HepG2 (cell line): Measurements from ENCODE around the gene FAM120B. TPM values are rescaled to one million over a fixed set of nuclear protein-coding genes. Genes with fewer than 3 reads are reported as not detected.

Experiments used
- ATAC-seq: fragments of 200-7000 bp; cut with Tn5 transposase; 3 replicates; pipeline ENCODE4 v1.9.1; 2020; ENCODE audit warnings: mild to moderate bottlenecking, moderate library complexity
- BruUV-seq: library from RNA; stranded (reverse); fragments of 400-500 nt; replicated peaks from 2 replicates; lab custom pipeline; 2021; lab: Mats Ljungman, UMichigan
- CTCF ChIA-PET: fragments of 300-600 bp; formaldehyde crosslinking; extraction: SDS; loops from one replicate; lab custom pipeline; 2021; ENCODE audit warnings: low total read pairs, inconsistent platforms, low intra/inter-chr PET ratio; lab: Yijun Ruan, JAX
- POLR2A ChIA-PET: fragments of 350-600 bp; sonication (Branson Sonifier 250); formaldehyde crosslinking; loops from one replicate; lab custom pipeline; 2020; ENCODE audit warnings: antibody characterized with exemption, inconsistent platforms; lab: Yijun Ruan, JAX
- DNase-seq: peaks from one replicate; pipeline ENCODE4 v3.0.0-alpha.2; 2015; ENCODE audit warnings: low spot score
- FAIRE-seq: peaks from 3 replicates; lab custom pipeline; 2011; peaks lifted over from hg19 to GRCh38; lab: Jason Lieb, UNC
- H2AFZ ChIP-seq: one replicate; pipeline ENCODE4 v1.6.1; 2011; ENCODE audit warnings: low read length, inconsistent platforms
- H3K27ac ChIP-seq: fragments of 300-600 bp; 3 replicates; pipeline ENCODE4 v1.8.0; 2011; ENCODE audit warnings: mixed run types, mild to moderate bottlenecking, mixed read lengths, low read length, inconsistent platforms; ENCODE audit not compliant: insufficient read depth; ENCODE audit errors: extremely low read length
- H3K27me3 ChIP-seq, 2 experiments: fragments of 200-600 bp in 1 of 2; 2 replicates in 1 of 2; 3 replicates in 1 of 2; pipeline versions ENCODE4 v1.6.0 to v1.8.0; 2011; ENCODE audit warnings: low read length in 2 of 2, mild to moderate bottlenecking in 2 of 2, moderate library complexity in 2 of 2, inconsistent platforms in 1 of 2; ENCODE audit not compliant: insufficient read depth in 2 of 2, control insufficient read depth in 1 of 2
- H3K36me3 ChIP-seq, 2 experiments: fragments of 200-600 bp in 1 of 2; replicated peaks in 1 of 2; 2 replicates in 1 of 2; 3 replicates in 1 of 2; pipeline versions ENCODE4 v1.5.1 to v1.8.0; 2011; ENCODE audit warnings: low read length in 2 of 2, inconsistent platforms in 1 of 2; ENCODE audit not compliant: insufficient read depth in 2 of 2, control insufficient read depth in 1 of 2
- H3K4me1 ChIP-seq: 2 replicates; pipeline ENCODE4 v1.5.1; 2012; ENCODE audit warnings: low read length, inconsistent platforms; ENCODE audit not compliant: insufficient read depth
- H3K4me2 ChIP-seq: 2 replicates; pipeline ENCODE4 v1.6.0; 2011; ENCODE audit warnings: low read depth, low read length, inconsistent platforms
- H3K4me3 ChIP-seq, 3 experiments: fragments of 200-600 bp in 1 of 3; sonication (generic), shearing (Covaris generic) in 1 of 3; replicated peaks in 1 of 3; 2 replicates each; pipeline ENCODE4 v1.5.1; 2011 to 2016; ENCODE audit warnings: low read length in 3 of 3, inconsistent platforms in 2 of 3, low read depth in 2 of 3, mild to moderate bottlenecking in 2 of 3, control low read depth in 1 of 3, mixed read lengths in 1 of 3; ENCODE audit not compliant: insufficient read depth in 1 of 3
- H3K79me2 ChIP-seq: one replicate; pipeline ENCODE4 v1.6.1; 2011; ENCODE audit warnings: low read length, inconsistent platforms; ENCODE audit not compliant: insufficient read depth
- H3K9ac ChIP-seq: 2 replicates; pipeline ENCODE4 v1.6.0; 2011; ENCODE audit warnings: mild to moderate bottlenecking, low read depth, low read length, inconsistent platforms; ENCODE audit not compliant: insufficient read depth
- H3K9me3 ChIP-seq: 2 replicates; pipeline ENCODE4 v1.5.1; 2012; ENCODE audit warnings: mild to moderate bottlenecking, low read length
- H4K20me1 ChIP-seq: 2 replicates; pipeline ENCODE4 v1.6.0; 2011; ENCODE audit warnings: inconsistent platforms, mild to moderate bottlenecking, low read length, moderate library complexity; ENCODE audit not compliant: insufficient read depth
- AHDC1 ChIP-seq: sonication (generic); formaldehyde crosslinking; IDR thresholded peaks from 2 replicates; pipeline ENCODE4 v1.5.1; 2020; ENCODE audit warnings: mild to moderate bottlenecking, missing genetic modification reagents, borderline replicate concordance
- MED1 ChIP-seq: sonication (generic); formaldehyde crosslinking; IDR thresholded peaks from 2 replicates; pipeline ENCODE4 v1.4.0; 2020; ENCODE audit warnings: missing genetic modification reagents
- TERF1 ChIP-seq: sonication (generic); formaldehyde crosslinking; IDR thresholded peaks from 2 replicates; pipeline ENCODE4 v1.8.0; 2022; ENCODE audit warnings: mild to moderate bottlenecking, missing genetic modification reagents, moderate library complexity
- WGBS: methylation state at CpG from one replicate; pipeline ENCODE4 v1.1.6; 2017; ENCODE audit warnings: low lambda C conversion rate; 5-methylcytosine and 5-hydroxymethylcytosine counted together
- in situ Hi-C: cut with HindIII; loops from 2 replicates; pipeline ENCODE4 v1.10.0; 2017; ENCODE audit warnings: low pct_unique_long_range_greater_than_20kb; ENCODE audit not compliant: extremely low pct_ligation_motif_present
- intact Hi-C: fragments of 100-400 bp; cut with micrococcal nuclease; formaldehyde crosslinking; loops from one replicate; pipeline ENCODE4 v1.10.0; 2022; ENCODE audit not compliant: unreplicated experiment
- polyA plus RNA-seq, 8 experiments: library from polyadenylated mRNA; depleted of rRNA in 3 of 8; stranded (reverse) in 7 of 8; unstranded in 1 of 8; fragments of >200 nt; fragmentation: Illumina TruSeq in 4 of 8; extraction: Trizol in 4 of 8; gene quantifications; 2 replicates each; pipeline versions ENCODE4 v1.2.1 to v1.2.3, GENCODE V29; 2011 to 2016; ENCODE audit warnings: low read depth in 4 of 8, missing spikeins in 1 of 8, mixed read lengths in 1 of 8; ENCODE audit not compliant: insufficient read depth in 1 of 8
- total RNA-seq, 5 experiments: library from RNA; depleted of rRNA; stranded (reverse); fragments of >200 nt; fragmentation: Illumina TruSeq; extraction: Trizol; gene quantifications; 2 replicates each; pipeline ENCODE4 v1.2.3, GENCODE V29; 2016; ENCODE audit warnings: low read depth in 1 of 5

FAM120B gene
- total and polyA plus RNA-seq, 2 of the 13 experiments (the other 11 are each of a cell fraction or from before 2014, with no cell fraction given), result 9.2 to 10.7 TPM

GRCh38 chr6:170314983-170315382 lies 8.4 kb downstream of the FAM120B start:
- no peak for TF ChIP-seq TERF1 (CRISPR knock-in tag)
- no peak for TF ChIP-seq MED1 (CRISPR knock-in tag)
- no peak for TF ChIP-seq AHDC1 (CRISPR knock-in tag)
- TF ChIP-seq, all 625 proteins: peak for 0
- Histone ChIP-seq H4K20me1 (no peaks in the 10 kb centered on the region), H3K27ac (no peak overlapping the region), H2AFZ (no peak overlapping the region), H3K4me2 (no peak overlapping the region), H3K9ac (no peak overlapping the region), H3K79me2 (peaks cover 43% of the 10 kb centered on the region), H3K4me1 (no peaks in the 10 kb centered on the region), H3K27me3 (no peaks in the 10 kb centered on the region), H3K9me3 (no peaks in the 10 kb centered on the region), H3K36me3 (peaks cover 6 to 14% of the 10 kb centered on the region in 2 experiments), H3K4me3 (no peak overlapping the region)
- no TSS peak for BruUV-seq
- in situ Hi-C loops (no loop called here), intact Hi-C loops (no loop called here)
- CTCF ChIA-PET, result no interaction called here
- DNase-seq (no peak), FAIRE-seq (no peak), ATAC-seq (no peak)
- WGBS, result 94% methylated on average over 5 of the region's 5 CpGs
- POLR2A ChIA-PET, result no interaction called here
